Activated T-cell treated with anti-CD3 and anti-CD28 coated beads for 1 hour (primary cell): ENCODE data around the gene MAP1LC3A.

Experiments
- DNase-seq: peaks from one replicate; pipeline ENCODE4 v3.0.0-alpha.2; 2020; ENCODE audit warnings: low read depth

MAP1LC3A gene

DNA sequence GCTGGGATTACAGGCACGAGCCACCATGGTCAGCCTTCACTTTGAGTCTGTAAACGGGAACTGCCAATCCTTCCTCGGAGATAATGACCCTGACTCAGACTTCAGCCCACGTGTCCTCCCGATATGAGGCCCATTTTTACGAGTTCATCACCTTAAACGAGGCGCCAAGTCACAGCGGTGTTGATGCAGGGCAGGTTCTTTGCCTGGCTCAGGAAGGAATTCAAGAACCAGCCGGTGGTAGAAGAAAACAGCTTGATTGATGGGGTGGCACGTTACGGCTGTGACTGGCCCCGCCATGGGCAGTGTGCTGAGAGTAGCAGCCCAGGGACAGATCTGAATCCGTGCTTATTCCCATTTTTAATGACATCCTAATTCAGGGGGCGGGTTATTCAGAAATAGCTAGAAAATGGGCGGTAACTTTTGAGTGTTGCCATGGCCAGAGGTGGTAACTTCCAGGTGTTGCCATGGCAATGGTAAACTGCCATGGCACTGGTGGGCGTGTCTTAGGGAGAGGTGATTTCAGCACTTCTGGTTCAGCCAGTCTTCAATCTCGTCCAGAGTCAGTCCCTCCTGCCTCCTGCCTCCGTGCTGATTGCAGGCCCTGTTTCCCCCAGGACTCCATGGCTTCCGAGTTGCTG lies 9.1 kb upstream of the MAP1LC3A start:
- no peak for DNase-seq

DNA sequence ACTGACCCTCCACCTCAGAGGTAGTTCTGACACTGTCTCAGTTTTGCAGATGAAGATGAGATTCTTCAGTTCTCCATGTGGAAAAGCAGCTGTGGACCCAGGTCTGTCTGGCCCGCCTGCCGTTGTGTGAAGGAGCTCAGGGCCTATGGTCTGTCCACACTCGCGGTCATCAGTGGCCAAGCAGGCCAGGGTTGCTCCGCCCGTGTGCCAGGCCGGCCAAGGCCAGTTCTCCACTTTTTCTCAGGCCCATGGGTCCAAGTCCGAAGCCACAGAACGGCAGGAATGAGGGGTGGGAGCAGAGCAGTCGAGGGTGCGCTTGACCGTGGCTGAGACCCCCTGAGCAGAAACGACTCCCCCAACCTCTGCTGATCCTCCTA lies 8.6 kb upstream of the MAP1LC3A start:
- no peak for DNase-seq

DNA sequence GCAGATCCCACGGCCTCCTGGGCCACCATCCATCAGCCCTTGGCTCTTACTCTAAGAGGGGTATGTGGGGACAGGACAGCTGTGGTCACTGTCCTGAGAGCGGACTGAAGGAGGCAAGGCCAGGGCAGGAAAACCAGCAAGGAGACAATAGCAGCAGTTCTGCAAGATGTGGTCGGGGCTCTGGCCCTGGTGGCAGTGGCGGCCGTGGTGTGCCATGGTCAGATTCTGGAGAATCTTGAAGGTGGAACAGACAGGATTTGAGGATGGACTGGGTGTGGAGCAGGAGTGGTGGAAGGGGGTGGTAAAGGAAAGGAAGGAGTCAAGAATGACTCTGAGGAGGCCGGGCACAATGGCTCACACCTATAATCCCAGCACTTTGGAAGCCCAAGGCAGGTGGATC lies 5.9 kb upstream of the MAP1LC3A start:
- no peak for DNase-seq

DNA sequence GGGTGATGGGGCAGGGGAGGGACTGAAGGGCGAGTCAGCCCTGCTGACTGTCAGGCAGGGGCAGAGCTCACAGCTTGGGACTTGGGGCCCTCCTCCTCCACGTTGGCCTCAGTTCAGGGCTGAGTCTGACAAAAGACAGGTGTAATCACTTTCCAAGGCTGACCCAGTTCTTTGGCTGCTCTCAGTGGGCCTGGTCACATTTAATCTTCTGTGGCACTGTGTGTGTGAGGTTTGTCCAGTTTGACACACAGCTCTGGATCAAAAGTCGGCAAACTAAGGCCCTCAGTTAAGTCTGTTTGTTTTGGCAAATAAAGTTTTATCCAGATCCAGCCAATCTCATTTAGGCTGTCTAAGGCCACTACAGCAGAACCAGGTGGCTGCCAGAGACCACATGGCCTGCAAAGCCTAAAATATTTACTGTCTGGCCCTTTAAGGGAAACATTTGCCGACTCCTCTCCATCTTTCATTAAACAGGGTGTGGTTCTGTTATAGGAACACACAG lies 5.1 kb upstream of the MAP1LC3A start:
- no peak for DNase-seq

DNA sequence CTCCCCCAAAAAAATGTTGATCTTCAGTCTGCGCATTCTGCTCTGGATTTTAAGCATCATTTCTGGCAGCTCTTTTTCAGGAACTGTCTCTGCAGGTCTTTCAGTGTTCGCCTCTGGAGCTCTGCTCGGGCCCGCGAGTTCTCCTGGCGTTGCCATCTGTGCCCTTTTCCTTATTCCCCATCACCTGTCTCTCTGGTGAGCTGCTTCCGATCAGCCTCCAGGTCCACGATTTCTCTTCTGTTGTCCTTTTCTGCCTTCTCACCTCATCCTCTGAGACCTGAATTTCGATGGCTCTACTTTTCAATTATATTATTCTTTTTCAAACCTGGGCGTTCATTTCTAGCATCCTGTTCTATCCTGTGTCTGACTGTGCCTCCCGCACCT lies 590 bp upstream of the MAP1LC3A start:
- DNase-seq: no peak

DNA sequence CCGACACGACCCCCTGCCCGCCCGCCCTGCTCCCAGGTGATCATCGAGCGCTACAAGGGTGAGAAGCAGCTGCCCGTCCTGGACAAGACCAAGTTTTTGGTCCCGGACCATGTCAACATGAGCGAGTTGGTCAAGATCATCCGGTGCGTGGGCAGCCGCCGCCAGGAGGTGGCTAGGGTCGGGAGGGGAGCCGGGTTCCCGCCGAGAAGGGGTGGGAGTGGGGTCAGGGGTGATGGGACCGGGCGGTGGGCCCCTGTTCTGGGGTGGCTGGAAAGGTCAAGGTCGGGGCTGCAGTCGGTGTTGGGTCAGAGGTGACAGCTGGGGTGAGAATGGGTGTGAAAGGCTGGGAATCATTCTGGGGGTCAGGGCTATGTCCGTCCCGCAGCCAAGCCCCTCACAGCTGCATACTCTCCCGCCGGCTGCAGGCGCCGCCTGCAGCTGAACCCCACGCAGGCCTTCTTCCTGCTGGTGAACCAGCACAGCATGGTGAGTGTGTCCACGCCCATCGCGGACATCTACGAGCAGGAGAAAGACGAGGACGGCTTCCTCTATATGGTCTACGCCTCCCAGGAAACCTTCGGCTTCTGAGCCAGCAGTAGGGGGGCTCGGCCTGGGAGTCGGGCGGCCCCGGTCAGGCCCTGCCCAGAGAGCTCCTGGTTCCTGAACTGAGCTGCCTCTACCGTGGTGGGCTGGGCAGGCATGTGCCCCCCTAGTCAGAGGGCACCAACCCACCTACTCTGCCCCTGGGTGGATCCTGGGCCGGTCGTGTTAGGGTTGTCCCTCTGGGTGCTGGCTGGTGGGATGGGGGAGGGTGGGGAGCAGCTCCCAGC lies 1.0 kb downstream of the MAP1LC3A start:
- no peak for DNase-seq

GRCh38 chr20:34560141-34560523 lies 1.6 kb downstream of the MAP1LC3A start:
- DNase-seq: no peak

GRCh38 chr20:34560614-34561013 lies 2.1 kb downstream of the MAP1LC3A start:
- no peak for DNase-seq

DNA sequence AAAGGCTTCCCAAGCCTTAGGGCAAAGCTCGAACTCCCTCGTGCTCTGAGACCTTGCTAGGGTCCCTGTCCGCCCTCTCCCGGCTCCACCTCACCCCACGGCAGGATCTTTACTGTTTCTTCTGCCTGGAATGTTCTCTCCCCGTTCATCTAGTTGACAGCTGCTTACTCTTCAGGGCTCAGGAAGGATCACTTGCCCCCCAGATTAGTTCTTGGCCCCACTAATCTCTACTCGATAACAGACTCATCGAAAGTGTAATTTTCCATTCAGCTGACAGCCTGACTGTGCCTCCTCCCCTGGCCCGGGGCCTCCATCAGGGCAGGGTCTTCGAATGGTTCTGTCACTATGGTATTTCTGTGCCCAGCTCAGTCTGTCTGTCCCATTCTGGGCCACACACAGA lies 3.1 kb downstream of the MAP1LC3A start:
- DNase-seq: no peak

DNA sequence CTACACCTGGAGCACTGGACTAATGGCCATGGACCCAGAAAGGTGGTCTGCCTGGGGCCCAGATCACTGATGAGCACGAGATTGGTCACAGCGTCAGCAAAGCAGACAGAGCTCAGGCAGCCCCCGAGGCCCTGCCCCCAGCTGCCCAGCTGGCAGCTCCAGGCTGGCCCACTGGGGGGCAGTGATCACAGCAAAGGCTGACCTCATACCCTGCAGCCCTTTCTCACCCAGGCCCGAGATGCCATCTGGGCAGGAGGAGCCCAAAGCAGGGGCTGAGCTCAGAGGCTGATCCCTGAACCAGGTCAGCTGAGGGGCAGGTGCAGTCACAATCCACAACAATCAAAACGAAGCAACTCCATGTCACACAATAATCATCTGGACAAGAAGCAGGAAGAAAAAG lies 4.1 kb downstream of the MAP1LC3A start:
- DNase-seq: no peak

- no peak for DNase-seq
Observed at GRCh38 chr20:34564833-34565232, 6.3 kb downstream of the MAP1LC3A start.

DNA sequence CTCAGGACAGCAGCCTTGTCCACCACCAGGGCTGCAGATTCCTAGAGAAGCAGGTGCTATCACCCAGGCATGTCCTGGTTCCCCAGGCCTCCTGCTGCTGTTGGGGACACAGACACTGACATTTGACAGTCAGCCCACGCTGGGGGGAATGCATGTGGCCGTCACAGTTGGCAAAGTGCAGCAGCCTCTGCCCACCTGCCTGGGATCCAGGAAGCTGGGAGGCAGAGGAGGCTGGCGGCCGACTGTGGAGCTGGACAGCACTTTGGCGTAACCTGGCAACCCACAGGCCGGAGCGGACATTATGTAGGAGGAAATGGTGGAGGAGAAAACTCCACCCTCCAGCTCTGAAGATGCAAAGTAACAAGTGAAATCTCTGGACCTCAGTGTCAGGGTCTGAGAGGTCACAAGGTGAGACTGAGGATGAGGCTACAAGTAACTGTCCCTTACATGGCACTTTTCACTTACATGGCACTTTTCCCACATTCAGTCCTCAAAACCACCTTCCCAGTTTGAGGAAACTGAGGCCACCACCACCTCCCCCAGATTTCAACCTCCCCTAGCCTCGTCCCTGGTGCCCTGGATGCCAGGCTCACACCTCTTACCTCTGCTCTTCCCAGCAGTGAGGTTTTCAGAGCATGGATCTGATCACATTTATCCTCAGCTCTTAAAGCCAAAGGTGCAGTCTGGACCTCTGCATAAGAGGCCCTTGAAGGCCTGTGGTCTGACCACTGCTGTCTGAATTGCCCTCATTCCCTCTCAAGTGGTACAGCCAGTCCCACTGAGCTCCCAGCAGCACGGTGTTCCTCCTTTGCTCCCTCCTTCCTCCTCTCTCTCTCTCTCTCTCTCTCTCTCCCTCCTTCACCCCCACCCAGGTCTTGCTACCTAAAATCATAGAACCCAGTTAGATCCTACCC lies 8.7 kb downstream of the MAP1LC3A start:
- no peak for DNase-seq

- DNase-seq: no peak
Observed at GRCh38 chr20:34567892-34568865, 9.7 kb downstream of the MAP1LC3A start.

DNA sequence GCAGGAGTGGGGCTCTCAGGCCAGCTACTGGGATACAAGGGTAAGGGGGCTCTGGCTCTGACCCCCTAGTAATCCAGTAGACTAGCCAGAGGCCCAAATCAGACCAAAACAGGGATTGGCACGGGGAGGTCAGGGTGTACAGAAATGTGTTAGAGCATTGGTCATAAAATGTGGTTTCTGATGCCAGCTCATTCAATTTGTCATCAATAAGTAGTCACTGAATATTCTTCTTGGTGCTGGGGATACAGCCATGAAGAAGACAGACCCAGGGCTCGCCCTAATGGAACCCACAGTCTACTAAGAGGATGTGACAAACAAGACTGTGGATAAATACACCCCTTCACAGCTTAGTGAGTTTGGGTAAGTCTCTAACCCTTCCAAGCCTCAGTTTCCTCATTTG lies 11.1 kb downstream of the MAP1LC3A start:
- DNase-seq: no peak

DNA sequence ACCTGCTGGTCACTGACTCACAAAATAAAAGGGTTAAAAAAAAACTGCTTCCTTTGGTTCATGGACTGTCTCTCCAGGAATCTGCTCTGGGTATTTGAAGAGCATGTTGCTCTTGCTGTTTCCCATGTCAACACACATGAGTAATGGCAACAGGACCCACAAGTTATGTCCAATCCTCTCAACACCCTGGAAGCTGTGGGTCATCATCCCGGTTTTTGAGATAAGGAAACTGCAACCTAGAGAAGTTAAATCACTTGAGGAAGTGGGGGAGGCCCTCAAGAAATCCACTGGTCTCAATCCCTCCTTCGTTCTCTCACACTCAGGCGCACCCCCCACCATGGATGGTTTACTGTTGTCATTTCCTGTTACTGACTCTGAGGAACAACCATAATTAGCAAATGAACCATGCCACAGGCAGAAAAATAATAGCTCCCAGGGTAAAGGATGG lies 12.4 kb downstream of the MAP1LC3A start:
- DNase-seq: no peak

DNA sequence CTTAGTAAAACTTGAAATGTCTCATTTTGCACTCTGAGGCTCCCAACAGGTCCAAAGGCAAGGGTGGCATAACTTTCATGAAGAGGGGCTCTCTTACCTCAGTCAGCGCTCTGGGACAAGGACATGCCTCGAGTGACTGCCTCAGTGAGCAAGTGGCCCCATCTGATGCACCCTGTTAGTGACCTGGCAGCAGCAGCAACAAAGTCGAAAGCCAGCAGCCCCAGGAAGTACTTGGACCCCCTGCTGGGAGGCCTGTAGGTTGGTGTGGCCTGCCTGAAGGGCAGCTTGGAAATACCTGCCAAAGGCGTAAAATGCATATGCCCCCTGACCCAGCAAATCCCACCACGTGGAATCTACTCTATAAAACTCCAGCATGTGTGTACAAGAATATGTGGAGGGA lies 13.2 kb downstream of the MAP1LC3A start:
- DNase-seq: no peak

DNA sequence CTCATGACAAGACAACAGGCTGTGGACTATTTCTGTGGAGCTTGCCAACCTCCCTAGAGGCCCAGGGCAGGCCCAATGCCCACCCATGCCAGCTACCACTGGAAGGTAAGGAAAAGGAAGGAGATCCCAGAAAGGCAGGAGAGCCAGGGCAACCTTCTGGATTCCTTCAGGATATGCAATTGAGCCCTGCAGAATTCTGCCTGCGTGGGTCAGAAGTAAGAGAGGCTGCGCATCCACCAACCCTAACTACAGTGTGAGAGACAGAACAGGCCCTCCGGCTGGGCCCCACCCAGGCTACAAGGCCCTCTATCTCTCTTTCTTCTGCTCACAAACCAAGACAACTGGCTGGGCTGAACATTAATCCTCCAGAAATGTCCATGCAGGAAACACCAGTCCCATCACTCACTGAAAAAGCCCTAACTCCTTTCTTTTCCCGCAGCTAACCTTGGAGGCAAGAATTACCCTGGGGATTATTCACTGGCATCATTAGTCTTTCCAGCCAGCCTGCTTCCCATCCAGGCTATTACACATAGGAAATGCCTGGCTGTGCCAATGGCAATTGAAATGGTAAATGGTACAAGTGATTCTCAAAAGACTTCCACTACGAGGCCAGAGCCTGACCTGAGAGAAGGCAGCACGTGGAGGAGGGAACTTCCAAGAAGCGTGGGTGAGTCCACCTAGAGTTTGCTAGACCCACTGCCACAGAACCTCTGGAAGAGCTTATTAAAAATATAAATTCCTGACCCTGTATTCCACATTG lies 15.2 kb downstream of the MAP1LC3A start:
- no peak for DNase-seq

GRCh38 chr20:34574426-34574825 lies 15.9 kb downstream of the MAP1LC3A start:
- DNase-seq: no peak

- DNase-seq: no peak
Observed at GRCh38 chr20:34574861-34575260, 16.3 kb downstream of the MAP1LC3A start.

DNA sequence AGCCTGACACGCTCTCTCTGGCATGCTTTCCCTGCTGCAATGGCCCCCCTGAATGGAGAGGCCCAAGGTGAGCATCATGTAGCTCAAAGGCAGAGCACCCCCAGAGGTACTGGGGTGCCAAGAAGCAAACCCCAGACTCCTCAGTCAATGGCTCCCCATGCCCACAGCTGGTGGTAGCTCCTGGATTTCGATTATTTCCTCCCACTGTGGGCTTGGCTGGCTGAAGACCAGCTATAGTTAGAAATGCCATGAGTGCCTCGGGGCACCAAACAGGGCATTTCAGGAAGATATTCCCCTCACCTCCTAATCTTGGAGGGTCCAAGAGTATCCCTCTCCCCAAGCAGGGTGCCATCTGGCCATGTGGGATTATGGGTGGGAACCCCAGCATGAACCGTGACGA lies 16.8 kb downstream of the MAP1LC3A start:
- DNase-seq: no peak

- DNase-seq: no peak
Observed at GRCh38 chr20:34575756-34576155, 17.2 kb downstream of the MAP1LC3A start.
